ENCODE measurements around the gene RIGI.
A peak's percentile ranks its signal among the peaks of the same experiment; 100 is the strongest.
"Not testable (repeated sequence)": the region's sequence is repeated elsewhere in the genome, so short reads cannot be mapped to it uniquely, and the experiment has no call there.

Gene RIGI

GRCh38 chr9:32526041-32526706 is at the start of gene RIGI:
Gene RIGI, minus strand, starts transcription at chr9:32526196. Its CDS starts 30 bp downstream, at chr9:32526166.
- DNase-seq (ENCODE audit: low read depth in 3 of 3), result peak; percentile 50 to 73 (median 57)

DNA sequence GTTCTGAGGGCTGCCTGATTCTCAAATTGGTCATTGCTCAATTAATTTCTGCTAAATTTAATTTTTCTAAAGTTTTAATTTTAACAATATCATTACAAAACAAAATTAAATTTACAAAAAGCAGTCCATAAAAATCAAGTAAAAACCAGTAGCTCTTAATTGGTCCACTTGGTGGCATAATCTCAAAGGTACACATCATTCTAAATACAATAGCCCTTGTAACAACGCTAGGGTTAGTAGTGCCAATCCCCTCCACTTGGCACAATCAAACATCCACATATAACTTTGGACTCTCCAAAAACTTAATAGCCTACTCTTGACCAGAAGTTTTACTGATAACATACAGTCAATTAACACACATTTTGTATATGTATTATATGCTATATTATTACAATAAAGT is 48.9 kb upstream of the RIGI start:
- no peak for DNase-seq (ENCODE audit: low read depth in 3 of 3)

- no peak for DNase-seq (ENCODE audit: low read depth in 3 of 3)
These were observed 47.8 kb upstream of the RIGI start for GRCh38 chr9:32573821-32574220.

DNA sequence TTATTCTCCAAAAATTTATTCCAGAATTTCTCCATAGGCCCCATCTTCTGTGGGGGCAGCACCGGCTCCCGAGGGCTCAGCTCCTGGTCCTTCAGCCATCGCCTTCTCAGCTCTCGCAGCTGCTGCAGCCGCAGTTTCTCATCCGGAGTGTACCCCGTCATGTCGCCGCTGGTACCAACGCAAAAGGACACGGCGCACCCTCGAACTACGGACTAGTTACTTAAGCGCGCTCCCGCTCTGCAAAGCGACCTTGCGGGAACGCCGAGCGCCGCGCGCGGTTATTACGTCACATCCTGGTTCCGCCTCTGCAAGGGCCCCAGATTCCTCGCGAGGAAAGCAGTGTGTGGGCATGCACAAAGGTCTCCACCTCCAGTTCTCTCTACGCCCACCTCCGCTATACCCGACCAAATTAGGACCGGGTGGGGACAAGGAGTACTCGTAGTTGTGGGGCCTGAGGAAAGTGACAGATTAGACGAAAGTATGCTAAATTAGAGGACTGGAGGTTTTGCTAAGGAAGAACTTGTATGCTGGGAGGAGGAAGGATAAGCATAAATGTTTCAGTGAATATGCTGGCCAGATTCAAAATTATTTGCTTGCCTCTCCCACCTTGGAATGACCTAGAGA is 47.0 kb upstream of the RIGI start, which contains the start of gene NDUFB6:
Gene NDUFB6, minus strand, starts transcription at position 260 of the 624 bp plus-strand sequence. Its CDS starts 99 bp downstream, at position 161.
- DNase-seq (ENCODE audit: low read depth in 3 of 3), result peak; percentile 92 to 94 (median 92)

DNA sequence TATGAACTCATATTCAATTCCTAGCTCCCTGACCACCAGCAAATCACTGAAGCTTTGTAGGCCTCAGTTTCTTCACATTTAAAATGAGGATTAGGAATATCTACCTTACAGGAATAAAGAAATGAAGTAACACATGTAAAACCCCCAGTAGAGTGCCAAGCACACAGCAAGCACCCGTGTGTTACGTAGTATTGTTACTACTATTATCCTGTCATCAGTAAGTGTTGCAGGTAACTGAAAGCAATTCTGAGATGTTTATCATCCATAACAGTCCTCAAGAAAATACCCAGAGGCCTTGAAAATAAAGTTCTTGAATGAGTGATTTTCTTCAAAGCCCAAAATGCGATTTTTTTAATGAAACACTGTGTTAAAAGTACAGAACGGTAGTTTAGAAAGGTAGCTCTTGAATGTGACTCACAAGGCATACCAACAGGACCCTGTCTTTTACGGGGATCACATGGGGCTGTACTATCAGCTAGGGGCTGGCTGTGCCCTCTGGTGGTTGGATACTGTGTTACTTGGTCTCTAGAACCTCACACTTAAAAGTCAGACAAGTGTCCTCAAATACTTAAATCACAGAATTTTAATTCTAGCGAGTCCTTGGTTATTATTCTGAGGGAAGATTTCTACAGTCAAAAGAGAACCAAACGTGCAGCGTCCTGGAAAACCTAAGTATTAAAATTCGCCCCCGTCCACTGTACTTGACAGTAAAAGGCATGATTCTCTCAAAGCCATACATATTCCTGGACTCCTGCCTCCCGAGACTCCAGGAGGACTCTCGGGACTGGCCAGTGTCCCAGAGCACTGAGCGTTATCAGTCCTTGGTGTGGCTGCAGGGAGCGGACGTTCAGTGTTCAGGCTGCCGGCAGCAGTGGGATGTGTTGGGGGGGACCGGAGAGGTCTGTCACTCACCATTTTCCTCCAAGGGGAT is 46.2 kb upstream of the RIGI start:
- peak; percentile 41 to 69 (median 61) for DNase-seq (ENCODE audit: low read depth in 3 of 3)

DNA sequence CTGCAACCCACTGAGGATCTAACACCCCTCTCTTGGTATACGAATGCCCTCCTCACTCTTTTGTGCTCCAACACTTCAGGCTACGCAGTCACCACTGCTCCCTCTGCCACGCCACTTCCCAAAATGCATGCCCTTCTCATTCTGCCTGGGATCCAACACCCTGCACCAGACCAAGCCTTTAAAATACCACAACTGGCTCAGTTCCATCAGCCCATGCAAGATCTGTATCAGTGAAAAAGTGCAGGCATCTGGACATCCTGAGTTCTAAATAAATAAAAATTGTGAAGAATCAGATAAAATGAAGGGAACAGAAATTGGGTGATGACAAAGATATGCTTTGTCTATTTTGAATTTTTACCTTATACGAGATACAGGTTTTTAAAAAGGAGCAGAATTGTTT is 44.3 kb upstream of the RIGI start:
- no peak for DNase-seq (ENCODE audit: low read depth in 3 of 3)

GRCh38 chr9:32566770-32567169 is 40.8 kb upstream of the RIGI start:
- DNase-seq (ENCODE audit: low read depth in 3 of 3), result no peak

GRCh38 chr9:32565967-32566366 is 40.0 kb upstream of the RIGI start:
- no peak for DNase-seq (ENCODE audit: low read depth in 3 of 3)

- DNase-seq (ENCODE audit: low read depth in 3 of 3), result no peak
These were observed 32.5 kb upstream of the RIGI start for GRCh38 chr9:32558408-32558934.

GRCh38 chr9:32554591-32554990 is 28.6 kb upstream of the RIGI start:
- DNase-seq (ENCODE audit: low read depth in 3 of 3), result no peak

DNA sequence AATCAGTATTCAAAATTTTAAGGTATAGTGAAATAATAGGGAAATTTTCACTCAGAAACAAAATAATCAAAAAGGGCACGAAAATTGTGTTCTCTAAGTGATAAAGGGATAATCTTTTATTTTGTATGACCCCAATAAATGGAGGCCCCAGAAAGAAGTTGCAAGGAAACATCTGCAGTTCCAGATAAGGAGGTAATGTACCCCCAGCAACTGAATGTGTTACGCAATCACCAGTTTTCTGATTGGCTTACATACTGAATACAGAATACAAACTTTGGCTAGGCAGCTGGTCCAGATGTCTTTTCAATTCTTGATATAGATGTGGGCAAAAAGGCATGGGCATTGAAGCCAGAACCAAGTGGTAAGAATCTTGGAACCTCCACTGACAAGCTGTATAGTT is 28.1 kb upstream of the RIGI start:
- DNase-seq (ENCODE audit: low read depth in 3 of 3), result no peak

GRCh38 chr9:32552172-32552872 is 26.3 kb upstream of the RIGI start, which contains the start of the genes SMIM27 and TOPORS:
Gene SMIM27, plus strand, starts transcription at chr9:32552327. Its CDS starts 108 bp downstream, at chr9:32552435.
Gene TOPORS, minus strand, starts transcription at chr9:32552586. Its CDS starts 150 bp downstream, at chr9:32552436.
- peak; percentile 82 to 89 (median 83) for DNase-seq (ENCODE audit: low read depth in 3 of 3)

DNA sequence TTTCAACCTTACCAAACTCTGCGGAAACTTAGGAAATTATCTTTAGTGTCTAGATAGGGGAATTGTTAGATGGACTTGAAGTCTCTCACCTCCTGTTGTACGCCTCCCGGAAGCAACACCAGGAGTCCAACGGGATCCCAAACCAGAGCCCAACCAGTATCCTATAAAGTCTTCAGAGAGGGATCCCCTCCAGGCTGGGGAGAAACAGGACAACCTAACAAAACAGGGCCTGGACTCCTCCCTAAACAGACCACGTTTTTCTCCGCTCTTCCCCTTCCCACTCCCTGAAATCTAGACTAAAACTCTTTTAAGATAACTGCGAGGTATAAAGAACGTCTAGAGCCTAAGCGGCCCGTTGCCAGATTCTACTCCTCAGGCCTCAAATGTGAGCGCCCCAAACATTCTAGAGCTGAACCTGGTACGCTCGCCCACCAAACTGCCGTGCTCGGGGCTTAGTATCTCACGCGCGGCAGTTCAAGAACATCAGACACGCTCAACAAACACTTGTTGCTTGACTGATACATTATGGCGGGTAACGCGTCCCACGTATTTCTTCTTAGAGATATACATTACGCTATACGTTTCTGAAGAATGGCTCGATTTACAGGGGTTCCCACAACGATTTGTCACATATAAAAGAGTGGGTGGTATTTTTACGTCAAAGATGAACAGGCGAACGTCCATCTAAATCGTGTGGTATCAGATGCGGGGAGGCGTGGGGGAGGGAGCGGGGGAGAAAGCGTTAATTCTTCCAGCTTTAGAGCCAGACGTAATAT is 25.5 kb upstream of the RIGI start:
- peak in 2 of 3 experiments; percentile 14 to 52 for DNase-seq (ENCODE audit: low read depth in 3 of 3)

GRCh38 chr9:32550562-32551275 is 24.7 kb upstream of the RIGI start:
- DNase-seq (ENCODE audit: low read depth in 3 of 3), result peak; percentile 87 to 88 (median 88)

GRCh38 chr9:32550150-32550561 is 24.2 kb upstream of the RIGI start:
- DNase-seq (ENCODE audit: low read depth in 3 of 3), result no peak

GRCh38 chr9:32548213-32548612 is 22.2 kb upstream of the RIGI start:
- DNase-seq (ENCODE audit: low read depth in 3 of 3), result not testable (repeated sequence)

DNA sequence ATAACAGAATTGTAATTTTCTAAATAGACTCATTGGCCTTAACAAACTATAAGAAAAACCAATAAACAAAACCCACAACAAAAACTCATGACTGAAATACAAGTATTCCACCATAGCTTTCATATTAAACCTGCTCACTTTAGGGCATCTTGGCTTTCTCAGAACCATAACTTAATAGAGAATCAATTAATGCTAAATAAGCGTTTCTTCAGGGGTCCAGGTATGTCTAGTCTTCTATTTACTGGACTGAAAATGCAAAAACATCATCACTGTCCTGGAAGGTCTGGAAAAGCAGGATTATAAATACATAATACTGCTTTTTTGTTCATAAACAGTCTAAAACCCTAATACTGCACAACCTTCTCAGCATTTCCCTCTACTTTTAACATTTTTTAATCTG is 19.9 kb upstream of the RIGI start:
- DNase-seq (ENCODE audit: low read depth in 3 of 3), result no peak

GRCh38 chr9:32543047-32543446 is 17.1 kb upstream of the RIGI start:
- DNase-seq (ENCODE audit: low read depth in 3 of 3), result no peak

DNA sequence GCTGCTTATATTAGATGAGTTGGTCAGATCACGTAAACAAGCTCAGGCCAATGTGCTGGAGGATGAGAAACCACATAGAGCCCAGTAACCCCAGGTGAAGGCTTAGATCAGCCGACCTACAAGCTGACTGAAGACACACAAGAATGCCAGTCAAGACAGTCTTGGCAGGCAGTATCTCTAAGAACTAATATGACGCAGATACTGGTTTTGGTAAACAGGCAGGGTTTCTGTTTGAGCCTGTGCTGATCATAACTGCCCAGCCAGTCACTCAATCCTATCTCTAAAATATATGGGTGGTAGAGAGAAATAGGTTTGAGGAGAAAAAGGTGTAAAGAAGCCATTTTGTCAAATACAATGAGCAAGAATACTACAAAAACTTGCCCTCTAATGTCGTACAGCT is 7.8 kb upstream of the RIGI start:
- DNase-seq (ENCODE audit: low read depth in 3 of 3), result no peak

GRCh38 chr9:32533336-32533735 is 7.3 kb upstream of the RIGI start:
- no peak for DNase-seq (ENCODE audit: low read depth in 3 of 3)
